ENCODE measurements around the gene FHL2. TPM values are rescaled to one million over a fixed set of nuclear protein-coding genes. Genes with fewer than 3 reads are reported as not detected.

The FHL2 gene
- total RNA-seq, 1 donor from 2014 or later, result 2.3 TPM

- intact Hi-C loops (cut with micrococcal nuclease), result no loop called here
- DNase-seq (ENCODE audit: low spot score), result no peak
- Mint-ChIP-seq H3K27ac (no peak overlapping the region), H3K4me1 (ENCODE audit: low read depth) (no peaks in the 10 kb centered on the region), H3K27me3 (ENCODE audit: insufficient read depth) (peaks cover 7% of the 10 kb centered on the region), H3K36me3 (ENCODE audit: low read depth) (no peaks in the 10 kb centered on the region), H3K4me3 (no peak overlapping the region), H3K9me3 (no peaks in the 10 kb centered on the region)
Observed at GRCh38 chr2:105390454-105390853, 8.4 kb downstream of the FHL2 start.

- Mint-ChIP-seq H3K27me3 (ENCODE audit: insufficient read depth) (peaks cover 9% of the 10 kb centered on the region), H3K36me3 (ENCODE audit: low read depth) (no peaks in the 10 kb centered on the region), H3K9me3 (no peaks in the 10 kb centered on the region), H3K4me1 (ENCODE audit: low read depth) (no peaks in the 10 kb centered on the region), H3K4me3 (no peak overlapping the region), H3K27ac (no peak overlapping the region)
- DNase-seq (ENCODE audit: low spot score), result no peak
- intact Hi-C loops (cut with micrococcal nuclease), result no loop called here
Observed at GRCh38 chr2:105388971-105389381, 9.9 kb downstream of the FHL2 start.

GRCh38 chr2:105387225-105387624 is 11.6 kb downstream of the FHL2 start:
- Mint-ChIP-seq H3K4me3 (no peak overlapping the region), H3K27ac (no peak overlapping the region), H3K36me3 (ENCODE audit: low read depth) (no peaks in the 10 kb centered on the region), H3K4me1 (ENCODE audit: low read depth) (no peaks in the 10 kb centered on the region), H3K9me3 (no peaks in the 10 kb centered on the region), H3K27me3 (ENCODE audit: insufficient read depth) (peaks cover 2% of the 10 kb centered on the region)
- DNase-seq (ENCODE audit: low spot score), result no peak
- intact Hi-C loops (cut with micrococcal nuclease), result no loop called here

GRCh38 chr2:105385731-105386540 is 12.9 kb downstream of the FHL2 start:
- intact Hi-C loops (cut with micrococcal nuclease), result no loop called here
- DNase-seq (ENCODE audit: low spot score), result no peak
- H3K36me3 Mint-ChIP-seq (ENCODE audit: low read depth), result no peaks in the 10 kb centered on the region
- peaks cover 2% of the 10 kb centered on the region for H3K27me3 Mint-ChIP-seq (ENCODE audit: insufficient read depth)
- no peaks in the 10 kb centered on the region for H3K9me3 Mint-ChIP-seq
- H3K27ac Mint-ChIP-seq, result no peak overlapping the region
- H3K4me3 Mint-ChIP-seq, result no peak overlapping the region
- H3K4me1 Mint-ChIP-seq (ENCODE audit: low read depth), result no peaks in the 10 kb centered on the region

GRCh38 chr2:105384861-105385260 is 14.0 kb downstream of the FHL2 start:
- Mint-ChIP-seq H3K4me1 (ENCODE audit: low read depth) (no peaks in the 10 kb centered on the region), H3K27me3 (ENCODE audit: insufficient read depth) (peaks cover 2% of the 10 kb centered on the region), H3K27ac (no peak overlapping the region), H3K36me3 (ENCODE audit: low read depth) (no peaks in the 10 kb centered on the region), H3K9me3 (no peaks in the 10 kb centered on the region), H3K4me3 (no peak overlapping the region)
- no peak for DNase-seq (ENCODE audit: low spot score)
- intact Hi-C loops (cut with micrococcal nuclease), result no loop called here

GRCh38 chr2:105384216-105384615 is 14.6 kb downstream of the FHL2 start:
- Mint-ChIP-seq H3K36me3 (ENCODE audit: low read depth) (no peaks in the 10 kb centered on the region), H3K4me1 (ENCODE audit: low read depth) (no peaks in the 10 kb centered on the region), H3K27me3 (ENCODE audit: insufficient read depth) (peaks cover 2% of the 10 kb centered on the region), H3K9me3 (no peaks in the 10 kb centered on the region), H3K27ac (no peak overlapping the region), H3K4me3 (no peak overlapping the region)
- DNase-seq (ENCODE audit: low spot score), result no peak
- intact Hi-C loops (cut with micrococcal nuclease), result no loop called here

GRCh38 chr2:105383432-105384166 is 15.3 kb downstream of the FHL2 start:
- no peaks in the 10 kb centered on the region for H3K36me3 Mint-ChIP-seq (ENCODE audit: low read depth)
- no peak overlapping the region for H3K4me3 Mint-ChIP-seq
- H3K4me1 Mint-ChIP-seq (ENCODE audit: low read depth), result no peaks in the 10 kb centered on the region
- intact Hi-C loops (cut with micrococcal nuclease), result no loop called here
- peaks cover 2% of the 10 kb centered on the region for H3K27me3 Mint-ChIP-seq (ENCODE audit: insufficient read depth)
- H3K27ac Mint-ChIP-seq, result no peak overlapping the region
- no peak for DNase-seq (ENCODE audit: low spot score)
- no peaks in the 10 kb centered on the region for H3K9me3 Mint-ChIP-seq

- Mint-ChIP-seq H3K36me3 (ENCODE audit: low read depth) (no peaks in the 10 kb centered on the region), H3K4me3 (no peak overlapping the region)
- intact Hi-C loops (cut with micrococcal nuclease), result no loop called here
Observed at GRCh38 chr2:105382177-105382576, 16.7 kb downstream of the FHL2 start.

GRCh38 chr2:105381101-105381668 is 17.7 kb downstream of the FHL2 start:
- Mint-ChIP-seq H3K4me1 (ENCODE audit: low read depth) (no peaks in the 10 kb centered on the region), H3K27me3 (ENCODE audit: insufficient read depth) (peaks cover 2% of the 10 kb centered on the region), H3K4me3 (no peak overlapping the region), H3K36me3 (ENCODE audit: low read depth) (no peaks in the 10 kb centered on the region), H3K9me3 (no peaks in the 10 kb centered on the region), H3K27ac (no peak overlapping the region)
- DNase-seq (ENCODE audit: low spot score), result no peak
- intact Hi-C loops (cut with micrococcal nuclease), result no loop called here

More at GRCh38 chr2:105382177-105382576, 16.7 kb downstream of the FHL2 start:
- H3K4me1 Mint-ChIP-seq (ENCODE audit: low read depth), result no peaks in the 10 kb centered on the region
- no peaks in the 10 kb centered on the region for H3K9me3 Mint-ChIP-seq
- H3K27me3 Mint-ChIP-seq (ENCODE audit: insufficient read depth), result peaks cover 2% of the 10 kb centered on the region
- no peak for DNase-seq (ENCODE audit: low spot score)
- H3K27ac Mint-ChIP-seq, result no peak overlapping the region

- Mint-ChIP-seq H3K4me3 (no peak overlapping the region), H3K27me3 (ENCODE audit: insufficient read depth) (peaks cover 2% of the 10 kb centered on the region)
- intact Hi-C loops (cut with micrococcal nuclease), result no loop called here
Observed at GRCh38 chr2:105380432-105381100, 18.3 kb downstream of the FHL2 start.

GRCh38 chr2:105379741-105380186 is 19.1 kb downstream of the FHL2 start:
- intact Hi-C loops (cut with micrococcal nuclease), result loop anchor here (10.0 kb wide), 1 partner anchor 415 kb away; no protein-coding TSS in a partner anchor
- no peak overlapping the region for H3K4me3 Mint-ChIP-seq
- H3K4me1 Mint-ChIP-seq (ENCODE audit: low read depth), result no peaks in the 10 kb centered on the region
- no peaks in the 10 kb centered on the region for H3K9me3 Mint-ChIP-seq
- H3K36me3 Mint-ChIP-seq (ENCODE audit: low read depth), result no peaks in the 10 kb centered on the region
- no peak for DNase-seq (ENCODE audit: low spot score)
- H3K27me3 Mint-ChIP-seq (ENCODE audit: insufficient read depth), result peaks cover 2% of the 10 kb centered on the region
- H3K27ac Mint-ChIP-seq, result no peak overlapping the region

More at GRCh38 chr2:105380432-105381100, 18.3 kb downstream of the FHL2 start:
- H3K9me3 Mint-ChIP-seq, result no peaks in the 10 kb centered on the region
- no peaks in the 10 kb centered on the region for H3K36me3 Mint-ChIP-seq (ENCODE audit: low read depth)
- DNase-seq (ENCODE audit: low spot score), result no peak
- no peak overlapping the region for H3K27ac Mint-ChIP-seq
- H3K4me1 Mint-ChIP-seq (ENCODE audit: low read depth), result no peaks in the 10 kb centered on the region

- Mint-ChIP-seq H3K27me3 (ENCODE audit: insufficient read depth) (no peaks in the 10 kb centered on the region), H3K4me3 (no peak overlapping the region), H3K9me3 (no peaks in the 10 kb centered on the region), H3K4me1 (ENCODE audit: low read depth) (peaks cover 7% of the 10 kb centered on the region), H3K27ac (no peak overlapping the region), H3K36me3 (ENCODE audit: low read depth) (no peaks in the 10 kb centered on the region)
- intact Hi-C loops (cut with micrococcal nuclease), result loop anchor here (10.0 kb wide), 1 partner anchor 416 kb away; no protein-coding TSS in a partner anchor
- DNase-seq (ENCODE audit: low spot score), result no peak
Observed at GRCh38 chr2:105378921-105379383, 19.9 kb downstream of the FHL2 start.

Data from activated T-helper 1 cell treated with anti-CD3 and anti-CD28 coated beads, Interleukin-12 subunit alpha, Interleukin-12 subunit beta, Interleukin-2, Interleukin-4 antibody, amounts not matched to agents 30 ng/mL and 10 ng/mL and 1 ng/mL, durations not matched to agents 14 hours and 24 hours and 36 hours (primary cell).